OCI-LY1 (cell line): ENCODE results near the gene CUTA.

ENCODE experiments used
- H2AFZ ChIP-seq: fragments of 200-600 bp; sonication (generic), shearing (Covaris generic); 2 replicates; pipeline ENCODE4 v1.6.0; 2014; ENCODE audit warnings: antibody characterized with exemption, mild to moderate bottlenecking, low read length
- H3F3A ChIP-seq: fragments of 200-600 bp; sonication (generic), shearing (Covaris generic); 2 replicates; pipeline ENCODE4 v1.6.0; 2014; ENCODE audit warnings: mild to moderate bottlenecking, antibody characterized with exemption, low read length, moderate library complexity; ENCODE audit not compliant: insufficient read depth
- H3K27ac ChIP-seq: fragments of 200-600 bp; sonication (generic); 2 replicates; pipeline ENCODE4 v1.5.1; 2014; ENCODE audit warnings: low read length, mixed run types, mild to moderate bottlenecking, low read depth; ENCODE audit not compliant: poor library complexity, severe bottlenecking
- H3K27me3 ChIP-seq: fragments of 200-600 bp; sonication (generic); 2 replicates; pipeline ENCODE4 v1.6.0; 2014; ENCODE audit warnings: antibody characterized with exemption, mild to moderate bottlenecking, low read length, moderate library complexity; ENCODE audit not compliant: insufficient read depth
- H3K36me3 ChIP-seq: fragments of 200-600 bp; sonication (generic); 2 replicates; pipeline ENCODE4 v1.6.1; 2014; ENCODE audit warnings: mild to moderate bottlenecking, antibody characterized with exemption, low read length, moderate library complexity, mixed read lengths; ENCODE audit not compliant: insufficient read depth
- H3K4me1 ChIP-seq: fragments of 200-600 bp; sonication (generic); 2 replicates; pipeline ENCODE4 v1.5.1; 2014; ENCODE audit warnings: mild to moderate bottlenecking, low read length, moderate library complexity; ENCODE audit not compliant: insufficient read depth, severe bottlenecking
- H3K4me2 ChIP-seq: fragments of 200-600 bp; sonication (generic), shearing (Covaris generic); 2 replicates; pipeline ENCODE4 v1.6.1; 2014; ENCODE audit warnings: low read length
- H3K4me3 ChIP-seq: fragments of 200-600 bp; sonication (generic); 2 replicates; pipeline ENCODE4 v1.5.1; 2014; ENCODE audit warnings: low read length, low read depth, mild to moderate bottlenecking, mixed read lengths; ENCODE audit not compliant: poor library complexity, severe bottlenecking
- H3K79me2 ChIP-seq: fragments of 200-600 bp; shearing (Covaris generic); 2 replicates; pipeline ENCODE4 v1.6.1; 2016; ENCODE audit warnings: mixed run types, low read length, mixed read lengths; ENCODE audit not compliant: insufficient read depth
- H3K9ac ChIP-seq: fragments of 200-600 bp; sonication (generic), shearing (Covaris generic); 2 replicates; pipeline ENCODE4 v1.6.1; 2014; ENCODE audit warnings: mild to moderate bottlenecking, low read length, mixed read lengths
- H3K9me2 ChIP-seq: fragments of 200-600 bp; sonication (generic), shearing (Covaris generic); 2 replicates; pipeline ENCODE4 v1.6.1; 2014; ENCODE audit warnings: low read depth, mild to moderate bottlenecking, low read length, mixed read lengths
- H3K9me3 ChIP-seq: fragments of 200-600 bp; shearing (Covaris generic); 2 replicates; pipeline ENCODE4 v1.6.1; 2014; ENCODE audit warnings: low read length, mixed read lengths
- H4K20me1 ChIP-seq: fragments of 200-600 bp; sonication (generic), shearing (Covaris generic); 2 replicates; pipeline ENCODE4 v1.6.0; 2016; ENCODE audit warnings: mild to moderate bottlenecking, low read length; ENCODE audit not compliant: insufficient read depth
- CTCF ChIP-seq: fragments of 200-600 bp; sonication (generic), shearing (Covaris generic); IDR thresholded peaks from 2 replicates; pipeline ENCODE4 v1.5.1; 2017; ENCODE audit warnings: mild to moderate bottlenecking, antibody characterized with exemption, low read length, moderate library complexity, mixed read lengths
- EZH2 ChIP-seq: fragments of 200-600 bp; sonication (generic), shearing (Covaris generic); IDR thresholded peaks from 2 replicates; pipeline ENCODE4 v1.8.0; 2017; ENCODE audit warnings: borderline replicate concordance, mixed run types, mild to moderate bottlenecking, antibody characterized with exemption, low read length, moderate library complexity, mixed read lengths

CUTA gene

DNA sequence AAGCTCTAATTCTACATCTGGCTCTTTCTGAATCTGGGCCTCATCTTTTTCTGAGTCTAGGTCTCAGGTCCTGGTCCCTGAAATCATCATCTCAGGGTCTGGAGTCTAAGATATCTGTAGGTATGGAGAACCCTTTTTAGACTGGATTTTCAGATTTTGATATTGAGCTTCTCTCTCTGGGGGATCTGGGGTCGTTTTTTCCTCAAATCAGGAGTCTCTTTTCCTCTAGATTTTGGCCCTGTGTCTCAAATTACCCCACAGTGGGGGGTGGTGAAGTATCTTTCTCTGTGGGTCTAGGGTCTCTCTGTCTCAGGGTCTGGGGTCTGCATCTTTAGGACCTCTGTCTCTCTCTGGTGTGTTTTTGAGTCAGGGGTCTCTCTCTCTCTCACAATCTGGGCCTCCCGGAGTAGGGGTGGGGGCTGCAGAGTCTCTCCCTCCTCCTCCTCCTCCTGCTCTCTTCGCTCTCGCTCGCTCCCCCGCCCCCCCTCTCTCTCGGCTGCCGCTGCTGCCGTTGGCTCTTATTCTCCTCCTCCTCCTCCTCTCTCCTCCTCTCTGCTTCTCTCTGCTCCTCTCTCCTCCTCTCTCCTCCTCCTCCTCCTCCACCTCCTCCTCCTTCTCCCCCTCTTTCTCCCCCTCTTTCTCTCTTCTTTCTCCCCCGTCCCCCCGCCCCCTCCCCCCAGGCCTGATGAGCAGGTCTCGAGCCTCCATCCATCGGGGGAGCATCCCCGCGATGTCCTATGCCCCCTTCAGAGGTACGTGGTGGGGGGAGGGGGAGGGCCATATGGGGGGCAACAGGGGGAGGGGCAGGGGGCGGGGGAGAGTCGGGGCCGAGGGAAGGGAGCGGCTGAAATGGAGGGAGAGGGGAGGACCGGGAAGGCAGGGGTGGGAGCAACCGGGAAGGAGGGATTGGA, 1.9 kb upstream of the CUTA start, which contains the start of gene SYNGAP1:
SYNGAP1 (plus strand) TSS at position 486 of the 911 bp plus-strand sequence; CDS start at position 686, 200 bp downstream.
- Histone ChIP-seq H3K27me3 (no peaks in the 10 kb centered on the region), H2AFZ (no peak within 1 kb of the TSS), H3F3A (no peaks in the 10 kb centered on the region), H3K27ac (peak within 1 kb of the TSS; percentile 71), H3K9me2 (no peaks in the 10 kb centered on the region), H3K4me1 (peaks cover 42% of the 10 kb centered on the region), H4K20me1 (no peaks in the 10 kb centered on the region), H3K4me2 (peak within 1 kb of the TSS; percentile 85; the same call in 1 of the 2 replicates), H3K36me3 (no peaks in the 10 kb centered on the region), H3K79me2 (0 out of 2 replicates have a peak, but pooled peaks cover 5% of the 10 kb centered on the region), H3K9ac (no peak within 1 kb of the TSS; the same call in 1 of the 2 replicates), H3K4me3 (no peak within 1 kb of the TSS), H3K9me3 (no peaks in the 10 kb centered on the region)
- no peak for TF ChIP-seq EZH2
- no peak for TF ChIP-seq CTCF

DNA sequence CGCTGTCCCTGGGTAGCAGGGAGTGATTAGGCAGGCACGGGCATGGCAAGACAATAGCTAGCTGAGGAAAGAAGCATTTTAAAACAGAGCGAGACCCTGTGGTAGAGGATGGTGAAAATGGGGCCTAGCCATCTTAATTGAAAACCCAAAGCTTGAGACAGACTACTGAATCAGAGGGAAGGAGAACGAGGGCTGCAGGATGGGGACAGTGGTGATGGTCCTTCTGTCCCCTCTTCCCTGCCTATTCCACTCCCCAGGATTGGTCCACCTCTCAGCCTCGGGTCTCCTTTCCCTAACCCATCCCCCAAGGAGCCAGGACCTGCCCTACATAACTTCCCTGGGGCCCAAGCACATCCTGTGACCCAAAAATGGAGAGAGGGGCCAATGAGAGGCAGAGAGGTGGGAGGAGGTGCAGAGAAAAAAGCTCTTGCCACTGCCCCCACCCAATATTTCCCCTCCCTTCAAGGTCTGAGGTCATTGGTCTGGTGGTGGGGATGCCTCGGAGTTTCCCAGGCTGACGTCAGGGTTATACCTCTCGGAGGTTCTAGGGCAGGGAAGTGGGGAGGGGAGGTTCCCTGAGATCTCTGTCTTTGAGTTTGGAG, 884 bp upstream of the CUTA start:
- no peaks in the 10 kb centered on the region for H3K27me3 ChIP-seq
- H3K4me3 ChIP-seq = peak overlapping the region; percentile 58
- H2AFZ ChIP-seq = no peak overlapping the region
- no peaks in the 10 kb centered on the region for H4K20me1 ChIP-seq
- H3K27ac ChIP-seq = peak overlapping the region; percentile 71
- H3K4me2 ChIP-seq = peak overlapping the region; percentile 85
- H3K9me3 ChIP-seq = no peaks in the 10 kb centered on the region
- peaks cover 50% of the 10 kb centered on the region for H3K4me1 ChIP-seq
- no peak for TF ChIP-seq CTCF
- no peak for TF ChIP-seq EZH2
- no peaks in the 10 kb centered on the region for H3F3A ChIP-seq
- peaks cover 4% of the 10 kb centered on the region; the same call in 1 of the 2 replicates for H3K36me3 ChIP-seq
- H3K9ac ChIP-seq = peak overlapping the region; percentile 76
- 0 out of 2 replicates have a peak, but pooled peaks cover 5% of the 10 kb centered on the region for H3K79me2 ChIP-seq
- H3K9me2 ChIP-seq = no peaks in the 10 kb centered on the region

DNA sequence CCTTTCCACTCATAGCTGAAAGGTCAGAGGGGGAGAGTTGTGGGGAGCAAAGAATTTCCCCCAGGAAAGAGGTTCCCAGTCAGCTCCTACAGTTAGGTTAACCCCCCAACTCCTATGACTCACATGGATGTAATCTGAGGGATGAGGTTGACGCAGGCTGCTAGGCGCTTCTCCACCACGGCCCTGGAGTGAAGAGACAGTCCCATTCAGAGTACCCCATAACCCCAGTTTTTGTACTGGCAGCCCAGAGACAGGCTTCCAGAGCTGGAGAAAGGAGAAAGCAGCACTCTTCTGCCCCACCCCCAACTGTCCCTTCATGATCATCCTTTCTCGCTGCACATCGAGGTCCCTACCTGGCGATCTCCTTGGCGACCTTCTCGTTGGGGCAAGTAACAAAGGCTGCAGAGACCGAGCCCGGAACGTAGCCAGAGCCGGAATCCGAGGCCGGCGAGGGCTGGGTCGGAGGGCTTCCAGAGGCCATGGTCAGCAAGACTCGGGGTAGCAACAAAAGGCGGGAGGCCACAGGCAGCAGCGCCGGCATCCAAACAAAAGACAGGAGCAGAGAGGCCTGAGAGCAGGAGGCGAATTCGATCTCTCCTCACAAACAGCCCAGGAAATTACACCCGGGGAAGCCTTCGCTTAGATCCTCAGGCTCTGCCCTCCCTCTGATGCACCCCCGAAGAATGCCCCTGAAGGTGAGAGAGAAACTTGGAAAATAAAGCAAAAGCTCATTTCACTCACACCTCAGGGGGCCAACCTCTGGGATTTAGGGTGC, 592 bp downstream of the CUTA start:
- 0 out of 2 replicates have a peak, but pooled peaks cover 5% of the 10 kb centered on the region for H3K79me2 ChIP-seq
- no peak overlapping the region for H2AFZ ChIP-seq
- peak overlapping the region; percentile 79 for H3K4me2 ChIP-seq
- peaks cover 8% of the 10 kb centered on the region; the same call in 1 of the 2 replicates for H3K36me3 ChIP-seq
- no peaks in the 10 kb centered on the region for H3F3A ChIP-seq
- H3K9ac ChIP-seq = peak overlapping the region; percentile 83
- H3K9me3 ChIP-seq = no peaks in the 10 kb centered on the region
- peaks cover 50% of the 10 kb centered on the region for H3K4me1 ChIP-seq
- peak overlapping the region; percentile 75 for H3K4me3 ChIP-seq
- peak overlapping the region; percentile 46 for H3K27ac ChIP-seq
- TF ChIP-seq EZH2 (no peak), CTCF (no peak)
- no peaks in the 10 kb centered on the region for H3K27me3 ChIP-seq
- H4K20me1 ChIP-seq = no peaks in the 10 kb centered on the region
- no peaks in the 10 kb centered on the region for H3K9me2 ChIP-seq
